ENCODE results near the gene KANK2.
"Not testable (repeated sequence)": the region's sequence is repeated elsewhere in the genome, so short reads cannot be mapped to it uniquely, and the experiment has no call there.

The KANK2 gene

GRCh38 chr19:11196406-11197287 lies 698 bp downstream of the KANK2 start:
- no peak for DNase-seq (ENCODE audit: low read depth)

- DNase-seq (ENCODE audit: low read depth): no peak
These were observed 1.7 kb downstream of the KANK2 start for GRCh38 chr19:11195681-11196080.

DNA sequence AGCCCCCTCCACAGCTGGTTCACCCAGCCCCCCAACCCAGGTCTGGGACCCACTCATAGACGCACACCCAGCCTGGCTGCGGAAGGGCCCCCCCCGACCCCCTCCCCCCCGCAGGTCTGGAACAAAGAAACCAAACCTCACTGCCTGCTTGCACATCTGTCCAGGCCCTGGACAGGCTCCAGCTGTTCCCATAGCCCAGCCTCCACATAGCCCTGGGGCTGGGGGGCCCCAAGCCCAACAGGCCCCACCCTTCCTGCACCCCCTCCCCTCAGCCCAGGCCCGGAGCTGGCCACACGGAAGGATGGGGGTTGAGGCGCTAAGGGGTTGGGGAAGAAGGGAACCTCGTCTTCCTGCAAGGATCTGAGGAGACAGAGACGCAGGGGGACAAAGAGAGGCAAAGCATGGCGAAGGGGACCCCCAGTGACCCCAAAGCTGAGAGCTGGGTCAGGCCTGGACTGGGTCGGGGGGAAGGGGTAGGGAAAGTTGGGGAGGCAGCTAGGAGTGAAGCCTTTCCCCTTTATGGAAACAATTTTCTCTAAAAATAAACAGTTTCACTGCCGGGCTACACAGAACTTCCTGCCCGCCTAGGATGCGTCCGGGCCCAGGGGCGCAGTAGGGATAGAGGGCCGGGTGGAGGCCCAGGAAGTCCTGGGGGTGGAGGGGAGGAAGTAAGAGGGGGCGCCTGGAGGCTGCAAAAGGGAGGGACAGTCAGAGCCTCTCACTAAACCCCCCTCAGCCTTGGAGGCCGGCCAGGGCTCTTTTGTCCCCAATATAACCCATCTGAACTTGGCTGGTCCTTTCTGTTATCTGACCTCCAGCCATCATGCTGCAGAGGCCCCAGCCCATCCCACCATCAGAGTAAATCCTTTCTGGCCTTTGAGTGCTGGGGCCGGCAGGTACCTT lies 2.4 kb downstream of the KANK2 start:
- DNase-seq (ENCODE audit: low read depth): no peak

- no peak for DNase-seq (ENCODE audit: low read depth)
These were observed 3.2 kb downstream of the KANK2 start for GRCh38 chr19:11194173-11194572.

- no peak for DNase-seq (ENCODE audit: low read depth)
These were observed 4.1 kb downstream of the KANK2 start for GRCh38 chr19:11192957-11193939.

GRCh38 chr19:11191934-11192333 lies 5.4 kb downstream of the KANK2 start:
- no peak for DNase-seq (ENCODE audit: low read depth)

GRCh38 chr19:11191273-11191755 lies 6.0 kb downstream of the KANK2 start:
- peak; percentile 54 for DNase-seq (ENCODE audit: low read depth)

- no peak for DNase-seq (ENCODE audit: low read depth)
These were observed 6.8 kb downstream of the KANK2 start for GRCh38 chr19:11190501-11190900.

DNA sequence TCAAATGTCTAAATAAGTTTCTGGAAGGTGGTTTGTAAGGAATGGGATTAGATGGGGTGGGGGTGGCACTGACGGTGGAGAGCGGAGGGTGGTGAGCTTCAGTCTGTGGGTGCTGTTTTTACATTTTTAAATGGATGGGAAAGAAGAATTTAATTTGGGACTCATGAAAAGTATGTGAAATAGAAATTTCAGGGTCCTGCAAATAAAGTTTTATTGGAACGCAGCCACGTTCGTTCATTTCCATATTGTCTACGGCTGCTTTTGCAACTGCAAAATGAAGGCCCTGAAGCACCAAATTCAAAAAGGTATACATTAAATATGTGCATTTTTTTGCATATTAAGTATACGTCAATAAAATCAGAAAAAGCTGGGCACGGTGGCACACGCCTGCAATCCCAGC lies 9.9 kb downstream of the KANK2 start:
- no peak for DNase-seq (ENCODE audit: low read depth)

DNA sequence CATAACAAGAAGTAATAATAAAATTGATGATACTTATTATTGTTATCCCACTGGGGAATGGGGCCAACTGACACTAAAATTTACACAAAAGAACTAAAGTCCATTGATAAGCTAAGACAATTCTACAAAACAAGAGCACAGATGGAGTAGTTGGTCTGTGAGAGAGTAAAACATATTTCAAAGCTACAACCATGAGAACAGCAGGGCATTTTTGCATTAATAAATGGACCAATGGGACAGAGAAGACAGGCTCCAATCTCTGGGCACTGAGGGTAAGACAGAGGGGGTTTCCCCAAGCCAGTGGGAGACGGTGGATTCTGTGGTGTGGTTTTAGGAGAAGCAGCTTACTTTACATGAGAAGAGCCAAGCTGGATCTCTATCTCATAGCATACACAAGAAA lies 14.4 kb downstream of the KANK2 start:
- DNase-seq (ENCODE audit: low read depth): no peak

DNA sequence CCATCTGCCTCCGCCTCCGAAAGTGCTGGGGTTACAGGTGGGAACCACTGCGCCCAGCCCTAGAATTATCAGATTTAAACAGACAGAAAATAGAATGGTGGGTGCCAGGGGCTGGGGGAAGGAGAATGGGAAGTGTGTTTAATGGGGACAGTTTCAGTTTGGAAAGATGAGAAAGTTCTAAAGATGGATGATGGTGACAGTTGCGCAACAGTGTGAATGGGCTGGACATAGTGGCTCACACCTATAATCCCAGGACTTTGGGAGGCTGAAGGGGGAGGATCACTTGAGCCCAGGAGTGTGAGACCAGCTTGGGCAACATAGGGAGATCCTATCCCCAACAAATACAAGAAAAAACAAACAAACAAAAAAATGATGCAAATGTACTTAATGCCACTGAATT lies 15.9 kb downstream of the KANK2 start:
- DNase-seq (ENCODE audit: low read depth): no peak

GRCh38 chr19:11180975-11181374 lies 16.4 kb downstream of the KANK2 start:
- not testable (repeated sequence) for DNase-seq (ENCODE audit: low read depth)

GRCh38 chr19:11180346-11180745 lies 17.0 kb downstream of the KANK2 start:
- no peak for DNase-seq (ENCODE audit: low read depth)

- DNase-seq (ENCODE audit: low read depth): no peak
These were observed 17.5 kb downstream of the KANK2 start for GRCh38 chr19:11179716-11180297.

DNA sequence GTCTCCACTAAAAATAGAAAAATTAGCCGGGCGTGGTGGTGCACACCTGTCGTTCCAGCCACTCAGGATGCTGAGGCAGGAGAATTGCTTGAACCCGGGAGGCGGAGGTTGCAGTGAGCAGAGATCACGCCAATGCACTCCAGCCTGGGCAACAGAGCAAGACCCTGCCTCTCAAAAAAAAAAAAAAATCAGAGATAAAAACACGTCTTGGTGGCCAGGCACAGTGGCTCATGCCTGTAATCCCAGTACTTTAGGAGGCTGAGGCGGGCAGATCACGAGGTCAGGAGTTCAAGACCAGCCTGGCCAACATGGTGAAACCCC lies 18.2 kb downstream of the KANK2 start:
- not testable (repeated sequence) for DNase-seq (ENCODE audit: low read depth)

GRCh38 chr19:11177592-11177991 lies 19.8 kb downstream of the KANK2 start:
- no peak for DNase-seq (ENCODE audit: low read depth)

GRCh38 chr19:11176466-11177193 lies 20.7 kb downstream of the KANK2 start:
- DNase-seq (ENCODE audit: low read depth): no peak

- no peak for DNase-seq (ENCODE audit: low read depth)
These were observed 21.4 kb downstream of the KANK2 start for GRCh38 chr19:11175920-11176319.

DNA sequence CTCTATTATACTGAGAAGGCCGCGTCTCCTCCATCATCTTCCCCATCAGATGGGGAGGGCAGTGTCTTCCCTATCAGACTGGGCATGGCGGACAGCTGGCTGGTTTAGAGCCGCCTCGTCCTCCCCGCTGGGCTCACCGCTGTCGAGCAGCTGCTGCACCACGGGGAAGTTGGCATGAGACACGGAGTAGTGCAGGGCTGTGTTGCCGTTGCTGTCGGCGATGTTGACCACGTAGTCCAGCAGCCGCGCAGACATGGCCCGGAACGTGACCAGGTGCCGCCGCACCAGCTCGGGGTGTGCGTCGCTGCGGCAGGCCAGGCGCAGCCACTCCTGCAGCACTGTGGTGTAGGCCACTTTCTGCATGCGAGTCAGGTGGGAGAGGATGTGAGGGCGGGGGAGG lies 23.0 kb downstream of the KANK2 start:
- no peak for DNase-seq (ENCODE audit: low read depth)

DNA sequence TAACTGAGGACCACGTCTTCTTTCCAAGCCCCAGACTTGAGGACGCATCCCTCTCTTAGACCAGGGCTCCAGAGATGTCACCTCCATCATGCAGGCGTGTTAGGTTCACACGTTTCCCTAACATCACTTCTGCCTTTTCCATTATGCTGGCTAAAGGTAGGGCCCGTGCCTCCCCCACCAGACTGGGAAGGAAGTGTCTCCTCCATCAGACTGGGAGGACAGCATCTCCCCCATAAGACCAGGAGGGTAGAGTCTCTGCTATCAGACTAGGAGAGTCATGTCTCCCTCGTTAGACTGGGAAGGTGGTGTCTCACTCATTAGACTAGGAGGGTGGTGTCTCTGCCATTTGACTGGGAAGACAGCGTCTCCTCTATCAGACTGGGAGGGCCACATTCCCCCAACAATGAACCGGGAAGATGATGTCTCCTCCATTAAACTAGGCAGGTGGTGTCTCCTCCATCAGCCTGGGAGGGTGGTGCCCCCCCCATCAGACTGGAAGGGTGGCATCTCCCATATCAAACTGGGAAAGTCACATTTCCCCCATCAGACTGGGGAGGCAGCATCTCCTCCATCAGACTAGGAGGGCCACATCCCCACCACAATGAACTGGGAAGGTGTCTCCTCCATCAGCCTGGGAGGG lies 23.7 kb downstream of the KANK2 start:
- no peak for DNase-seq (ENCODE audit: low read depth)
